Measurements from ENCODE around the gene RUNDC1. TPM values are rescaled to one million over a fixed set of nuclear protein-coding genes. Genes with fewer than 3 reads are reported as not detected.

RUNDC1 gene
- total and polyA plus RNA-seq, 2 donors (not counting 1 experiment from before 2014, with no cell fraction given), result 8.0 to 8.8 TPM

DNA sequence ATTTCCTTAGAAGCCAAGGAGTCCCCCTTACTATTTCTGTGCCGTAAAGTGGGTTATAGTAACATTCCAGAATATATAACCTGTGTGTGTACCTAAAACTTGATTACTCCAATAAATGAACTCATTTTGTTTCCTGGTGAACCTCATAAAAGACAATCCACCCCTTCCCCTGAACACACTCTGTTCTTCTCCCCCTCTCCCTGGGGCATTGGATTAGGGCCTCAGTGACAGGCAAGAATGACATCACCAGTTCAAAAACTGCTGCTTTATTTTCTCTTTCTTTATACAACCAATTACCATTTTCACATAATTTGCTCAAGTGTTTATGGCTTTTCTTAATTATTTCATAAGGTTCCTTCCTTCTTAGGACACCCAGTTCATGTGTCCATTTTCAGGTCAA is 33.6 kb upstream of the RUNDC1 start:
- no peak for TF ChIP-seq EZH2 (IDR thresholded peaks at IDR 0.05; ENCODE audit: low read length, missing control alignments)
- TF ChIP-seq, protein P1, sequence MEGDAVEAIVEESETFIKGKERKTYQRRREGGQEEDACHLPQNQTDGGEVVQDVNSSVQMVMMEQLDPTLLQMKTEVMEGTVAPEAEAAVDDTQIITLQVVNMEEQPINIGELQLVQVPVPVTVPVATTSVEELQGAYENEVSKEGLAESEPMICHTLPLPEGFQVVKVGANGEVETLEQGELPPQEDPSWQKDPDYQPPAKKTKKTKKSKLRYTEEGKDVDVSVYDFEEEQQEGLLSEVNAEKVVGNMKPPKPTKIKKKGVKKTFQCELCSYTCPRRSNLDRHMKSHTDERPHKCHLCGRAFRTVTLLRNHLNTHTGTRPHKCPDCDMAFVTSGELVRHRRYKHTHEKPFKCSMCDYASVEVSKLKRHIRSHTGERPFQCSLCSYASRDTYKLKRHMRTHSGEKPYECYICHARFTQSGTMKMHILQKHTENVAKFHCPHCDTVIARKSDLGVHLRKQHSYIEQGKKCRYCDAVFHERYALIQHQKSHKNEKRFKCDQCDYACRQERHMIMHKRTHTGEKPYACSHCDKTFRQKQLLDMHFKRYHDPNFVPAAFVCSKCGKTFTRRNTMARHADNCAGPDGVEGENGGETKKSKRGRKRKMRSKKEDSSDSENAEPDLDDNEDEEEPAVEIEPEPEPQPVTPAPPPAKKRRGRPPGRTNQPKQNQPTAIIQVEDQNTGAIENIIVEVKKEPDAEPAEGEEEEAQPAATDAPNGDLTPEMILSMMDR (conservative IDR thresholded peaks at IDR 0.05 in 1 of 2, IDR thresholded peaks at IDR 0.05 in 1 of 2; ENCODE audit: low read depth in 1 of 2, low read length in 2 of 2), result no peak
- H3K4me3 ChIP-seq (replicated peaks in 1 of 4; ENCODE audit: control extremely low read depth in 1 of 4, insufficient read depth in 1 of 4, low read depth in 3 of 4, low read length in 4 of 4), result no peak overlapping the region
- no peaks in the 10 kb centered on the region for H3K9me3 ChIP-seq (ENCODE audit: control insufficient read depth, insufficient read depth, low read depth, low read length)
- no peak overlapping the region for H3K9ac ChIP-seq (ENCODE audit: insufficient read depth, low read length)
- H4K20me1 ChIP-seq (ENCODE audit: control insufficient read depth, extremely low read depth, insufficient read depth, low read length), result no peaks in the 10 kb centered on the region
- peaks cover 8% of the 10 kb centered on the region for H3K36me3 ChIP-seq (ENCODE audit: control insufficient read depth, insufficient read depth, low read length)
- no peaks in the 10 kb centered on the region for H3K4me1 ChIP-seq (ENCODE audit: control insufficient read depth, extremely low read depth, insufficient read depth, low read length)
- H3K27me3 ChIP-seq (ENCODE audit: control insufficient read depth, insufficient read depth, low read length), result no peaks in the 10 kb centered on the region
- DNase-seq (ENCODE audit: low read depth in 2 of 2), result no peak
- H3K27ac ChIP-seq (ENCODE audit: insufficient read depth, low read length), result no peak overlapping the region
- H3K79me2 ChIP-seq (ENCODE audit: control insufficient read depth, insufficient read depth, low read length), result no peaks in the 10 kb centered on the region
- no peak overlapping the region for H3K4me2 ChIP-seq (ENCODE audit: extremely low read depth, insufficient read depth, low read length)
- no peak overlapping the region for H2AFZ ChIP-seq (ENCODE audit: low read length)

DNA sequence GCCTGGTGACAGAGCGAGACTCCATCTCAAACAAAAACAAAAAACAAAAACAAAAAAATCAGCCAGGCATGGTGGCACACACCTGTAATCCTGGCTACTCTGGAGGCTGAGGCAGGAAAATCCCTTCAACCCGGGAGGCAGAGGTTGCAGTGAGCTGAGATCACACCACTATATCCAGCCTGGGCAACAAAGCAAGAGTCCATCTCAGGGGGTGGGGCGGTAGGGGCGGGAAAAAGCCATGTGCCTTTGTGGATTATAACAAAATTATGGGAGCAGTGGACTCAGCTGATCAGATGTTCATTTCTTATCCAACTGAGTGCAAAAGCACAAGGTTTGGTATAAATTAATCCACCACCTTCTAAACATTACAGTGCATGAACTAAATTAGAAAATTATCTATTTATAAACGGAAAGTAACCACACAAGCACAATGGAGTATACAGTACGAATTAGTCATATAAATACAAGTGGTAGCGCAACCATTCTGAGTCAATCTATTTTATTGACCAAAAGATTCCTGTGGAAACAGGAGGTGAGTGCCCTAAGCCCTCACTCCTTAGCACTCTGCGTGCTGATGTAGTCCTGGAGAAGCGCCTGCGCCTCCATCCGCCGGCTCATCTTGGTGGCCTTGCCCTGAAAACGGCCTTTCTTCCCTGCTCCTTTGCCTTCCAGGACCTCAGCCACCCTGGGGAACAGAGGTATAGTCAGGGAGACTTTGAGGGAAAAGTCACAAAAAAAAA is 30.2 kb upstream of the RUNDC1 start:
- Histone ChIP-seq H3K27me3 (ENCODE audit: control insufficient read depth, insufficient read depth, low read length) (no peaks in the 10 kb centered on the region), H3K4me2 (ENCODE audit: extremely low read depth, insufficient read depth, low read length) (peak overlapping the region; percentile 35), H3K4me1 (ENCODE audit: control insufficient read depth, extremely low read depth, insufficient read depth, low read length) (no peaks in the 10 kb centered on the region), H3K27ac (ENCODE audit: insufficient read depth, low read length) (no peak overlapping the region), H4K20me1 (ENCODE audit: control insufficient read depth, extremely low read depth, insufficient read depth, low read length) (no peaks in the 10 kb centered on the region), H3K9me3 (ENCODE audit: control insufficient read depth, insufficient read depth, low read depth, low read length) (no peaks in the 10 kb centered on the region), H3K79me2 (ENCODE audit: control insufficient read depth, insufficient read depth, low read length) (no peaks in the 10 kb centered on the region), H3K4me3 (replicated peaks in 1 of 4; ENCODE audit: control extremely low read depth in 1 of 4, insufficient read depth in 1 of 4, low read depth in 3 of 4, low read length in 4 of 4) (no peak overlapping the region), H3K36me3 (ENCODE audit: control insufficient read depth, insufficient read depth, low read length) (peaks cover 15% of the 10 kb centered on the region), H3K9ac (ENCODE audit: insufficient read depth, low read length) (no peak overlapping the region), H2AFZ (ENCODE audit: low read length) (no peak overlapping the region)
- no peak for TF ChIP-seq EZH2 (IDR thresholded peaks at IDR 0.05; ENCODE audit: low read length, missing control alignments)
- TF ChIP-seq, protein P1 (conservative IDR thresholded peaks at IDR 0.05 in 1 of 2, IDR thresholded peaks at IDR 0.05 in 1 of 2; ENCODE audit: low read depth in 1 of 2, low read length in 2 of 2), result no peak
- peak; percentile 38 to 51 for DNase-seq (ENCODE audit: low read depth in 2 of 2)

DNA sequence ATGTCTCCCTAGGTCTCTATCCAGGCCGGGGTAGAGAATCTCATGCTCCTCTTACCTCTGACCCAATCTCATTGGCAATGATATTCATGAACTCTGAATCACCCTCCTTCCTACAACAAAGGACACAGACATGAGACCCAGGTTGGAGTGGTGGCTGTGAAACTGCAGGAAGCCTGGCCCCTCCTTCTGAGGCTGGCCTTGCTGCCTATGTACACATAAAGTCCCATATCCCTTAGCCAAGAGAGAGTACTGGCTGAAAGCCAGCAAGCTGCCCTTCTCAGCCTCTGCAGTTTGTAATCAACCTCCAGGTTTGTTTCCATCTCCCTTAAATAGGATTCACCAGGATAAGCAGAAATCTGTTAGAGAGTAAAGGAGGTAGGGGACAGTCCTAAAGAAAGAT is 26.7 kb upstream of the RUNDC1 start:
- H3K4me3 ChIP-seq (replicated peaks in 1 of 4; ENCODE audit: control extremely low read depth in 1 of 4, insufficient read depth in 1 of 4, low read depth in 3 of 4, low read length in 4 of 4), result no peak overlapping the region
- H2AFZ ChIP-seq (ENCODE audit: low read length), result no peak overlapping the region
- H3K4me1 ChIP-seq (ENCODE audit: control insufficient read depth, extremely low read depth, insufficient read depth, low read length), result no peaks in the 10 kb centered on the region
- H3K27me3 ChIP-seq (ENCODE audit: control insufficient read depth, insufficient read depth, low read length), result no peaks in the 10 kb centered on the region
- H3K9ac ChIP-seq (ENCODE audit: insufficient read depth, low read length), result no peak overlapping the region
- no peaks in the 10 kb centered on the region for H3K79me2 ChIP-seq (ENCODE audit: control insufficient read depth, insufficient read depth, low read length)
- no peak for DNase-seq (ENCODE audit: low read depth in 2 of 2)
- no peaks in the 10 kb centered on the region for H3K9me3 ChIP-seq (ENCODE audit: control insufficient read depth, insufficient read depth, low read depth, low read length)
- TF ChIP-seq, protein P1 (conservative IDR thresholded peaks at IDR 0.05 in 1 of 2, IDR thresholded peaks at IDR 0.05 in 1 of 2; ENCODE audit: low read depth in 1 of 2, low read length in 2 of 2), result no peak
- TF ChIP-seq EZH2 (IDR thresholded peaks at IDR 0.05; ENCODE audit: low read length, missing control alignments), result no peak
- H3K36me3 ChIP-seq (ENCODE audit: control insufficient read depth, insufficient read depth, low read length), result peaks cover 19% of the 10 kb centered on the region
- no peaks in the 10 kb centered on the region for H4K20me1 ChIP-seq (ENCODE audit: control insufficient read depth, extremely low read depth, insufficient read depth, low read length)
- H3K4me2 ChIP-seq (ENCODE audit: extremely low read depth, insufficient read depth, low read length), result no peak overlapping the region
- H3K27ac ChIP-seq (ENCODE audit: insufficient read depth, low read length), result no peak overlapping the region
